Frontal cortex (tissue), 4 donors: ENCODE measurements around the gene SYNJ1. TPM values are rescaled to one million over a fixed set of nuclear protein-coding genes. Genes with fewer than 3 reads are reported as not detected.

ENCODE experiments used
- DNase-seq, 2 donors: peaks; one replicate each; pipeline ENCODE4 v3.0.0; 2012; ENCODE audit warnings: low spot score in 2 of 2
- FAIRE-seq: peaks from 2 replicates; lab custom pipeline; 2012; peaks lifted over from hg19 to GRCh38; lab: Jason Lieb, UNC
- total RNA-seq: library from RNA; depleted of rRNA; stranded (reverse); fragments of >200 nt; gene quantifications from one replicate; pipeline ENCODE4 v1.2.3, GENCODE V29; 2014
- donor health status: control.
- donor health status: control.
- donor health status: control.

SYNJ1 gene
- total RNA-seq, 1 donor from 2014 or later = 13.0 TPM

GRCh38 chr21:32590130-32590529 is 137.7 kb downstream of the SYNJ1 start:
- FAIRE-seq (no peak), DNase-seq (no peak)

GRCh38 chr21:32587651-32588050 is 140.2 kb downstream of the SYNJ1 start:
- FAIRE-seq = no peak

GRCh38 chr21:32587120-32587519 is 140.7 kb downstream of the SYNJ1 start:
- FAIRE-seq (no peak), DNase-seq (no peak)

More at GRCh38 chr21:32587651-32588050, 140.2 kb downstream of the SYNJ1 start:
- DNase-seq = no peak

DNA sequence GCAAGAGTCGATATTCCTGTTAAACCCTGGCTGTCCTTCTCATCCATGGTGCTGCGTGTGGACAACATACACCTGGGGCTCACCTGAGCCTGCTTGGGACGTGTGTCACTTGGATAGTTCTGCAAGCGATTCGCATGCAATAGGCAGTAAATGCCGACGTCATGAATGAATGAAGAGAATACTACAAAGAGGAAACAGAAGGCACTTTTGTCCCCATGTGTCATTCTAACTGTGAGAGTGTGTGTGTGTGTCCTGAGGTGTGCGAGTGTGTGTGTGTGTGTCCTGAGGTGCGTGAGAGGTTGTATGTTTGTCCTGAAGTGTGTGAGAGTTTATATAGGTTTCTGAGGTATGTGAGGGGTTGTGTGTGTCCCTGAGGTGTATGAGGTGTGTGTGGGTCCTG is 141.8 kb downstream of the SYNJ1 start:
- no peak for DNase-seq
- no peak for FAIRE-seq

DNA sequence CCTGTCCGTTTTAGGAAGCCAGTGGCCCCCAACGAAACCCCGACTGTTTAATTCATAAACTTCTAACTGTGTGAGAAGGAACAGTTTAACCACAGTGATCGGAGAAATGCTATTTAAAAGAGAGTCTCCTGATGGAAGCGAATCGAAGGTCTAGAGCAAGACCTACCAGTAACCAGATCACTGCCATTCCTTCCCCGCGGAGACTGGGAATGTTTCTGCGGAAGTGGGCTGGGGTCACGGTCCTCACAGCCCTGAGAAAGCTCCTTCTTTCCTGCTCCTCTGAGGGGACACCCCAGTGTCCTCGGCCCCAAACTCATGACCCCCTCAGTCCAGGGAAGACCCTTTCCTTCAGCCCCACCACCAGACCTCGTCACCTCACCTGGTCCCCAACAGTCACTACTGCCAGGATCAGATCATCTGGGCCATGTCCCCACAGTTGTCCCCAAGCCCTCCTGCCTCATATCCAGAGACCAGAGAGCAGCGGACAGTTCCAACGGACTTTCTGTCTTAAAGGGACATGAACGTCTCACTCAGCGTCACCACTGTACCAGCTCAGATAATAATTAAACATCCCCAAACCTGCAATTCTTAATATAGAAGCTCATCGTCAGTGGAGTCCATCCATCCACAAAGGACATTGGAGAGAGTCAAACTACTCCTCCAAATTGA is 142.6 kb downstream of the SYNJ1 start, which contains the start of gene TCP10L:
TSS of gene TCP10L (minus strand) at position 482 of the 669 bp plus-strand sequence. CDS start 1,219 bp downstream, outside the sequence.
- no peak for DNase-seq
- FAIRE-seq = no peak

DNA sequence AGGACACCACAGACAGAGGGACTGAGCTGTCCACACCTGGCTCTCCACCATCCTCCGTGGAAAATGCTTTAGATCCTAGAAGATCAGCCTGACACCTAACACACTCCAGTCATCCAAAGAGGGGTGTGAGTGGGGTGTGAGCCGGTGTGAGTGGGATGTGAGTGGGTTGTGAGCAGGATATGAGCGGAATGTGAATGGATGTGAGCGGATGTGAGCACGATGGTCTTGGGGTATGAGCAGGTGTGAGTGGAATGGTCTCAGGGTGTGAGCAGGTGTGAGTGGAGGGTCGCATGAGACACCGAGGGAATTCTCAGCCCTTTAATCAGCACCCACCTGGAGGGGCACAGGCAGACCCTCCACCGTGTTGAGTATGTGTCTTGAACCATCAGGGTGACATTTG is 143.3 kb downstream of the SYNJ1 start:
- DNase-seq (no peak), FAIRE-seq (no peak)

GRCh38 chr21:32581732-32582131 is 146.1 kb downstream of the SYNJ1 start:
- no peak for DNase-seq
- no peak for FAIRE-seq

GRCh38 chr21:32580949-32581348 is 146.9 kb downstream of the SYNJ1 start:
- no peak for FAIRE-seq

More at GRCh38 chr21:32580949-32581348, 146.9 kb downstream of the SYNJ1 start:
- DNase-seq = no peak

Other genes with a start within 250 kb of the SYNJ1 start
- 2.0 TPM for gene TCP10L, start 142.5 kb downstream of the SYNJ1 start, total RNA-seq
- 16.3 TPM for gene CFAP298, start 115.6 kb downstream of the SYNJ1 start, total RNA-seq
- gene PAXBP1, start 43.7 kb upstream of the SYNJ1 start, total RNA-seq = 47.7 TPM